ENCODE data around the gene ZNF784. TPM values are rescaled to one million over a fixed set of nuclear protein-coding genes. Genes with fewer than 3 reads are reported as not detected.

The ZNF784 gene
- total and polyA plus RNA-seq, 9 of the 15 experiments (the other 6 are each of a cell fraction or from before 2014, with no cell fraction given): 0.14 to 6.1 (median 2.1) TPM

DNA sequence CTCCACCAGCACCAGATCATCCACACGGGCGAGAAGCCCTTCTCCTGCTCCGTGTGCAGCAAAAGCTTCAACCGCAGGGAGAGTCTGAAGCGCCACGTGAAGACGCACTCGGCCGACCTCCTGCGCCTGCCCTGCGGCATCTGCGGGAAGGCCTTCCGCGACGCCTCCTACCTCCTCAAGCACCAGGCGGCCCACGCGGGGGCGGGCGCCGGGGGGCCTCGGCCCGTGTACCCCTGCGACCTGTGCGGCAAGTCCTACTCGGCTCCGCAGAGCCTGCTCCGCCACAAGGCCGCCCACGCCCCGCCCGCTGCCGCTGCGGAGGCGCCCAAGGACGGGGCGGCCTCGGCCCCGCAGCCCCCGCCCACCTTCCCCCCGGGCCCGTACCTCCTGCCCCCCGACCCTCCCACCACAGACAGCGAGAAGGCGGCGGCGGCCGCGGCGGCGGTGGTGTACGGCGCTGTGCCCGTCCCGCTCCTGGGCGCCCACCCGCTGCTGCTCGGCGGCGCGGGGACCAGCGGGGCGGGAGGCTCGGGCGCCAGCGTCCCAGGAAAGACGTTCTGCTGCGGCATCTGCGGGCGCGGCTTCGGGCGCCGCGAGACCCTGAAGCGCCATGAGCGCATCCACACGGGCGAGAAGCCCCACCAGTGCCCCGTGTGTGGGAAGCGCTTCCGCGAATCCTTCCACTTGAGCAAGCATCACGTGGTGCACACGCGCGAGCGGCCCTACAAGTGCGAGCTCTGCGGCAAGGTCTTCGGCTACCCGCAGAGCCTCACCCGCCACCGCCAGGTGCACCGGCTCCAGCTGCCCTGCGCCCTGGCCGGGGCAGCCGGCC is 9.4 kb downstream of the ZNF784 start:
- Histone ChIP-seq H3K4me1 (replicated peaks in 1 of 2; ENCODE audit: control insufficient read depth in 2 of 2, insufficient read depth in 2 of 2, low read length in 2 of 2) (peaks cover 0 to 5% of the 10 kb centered on the region in 2 experiments; a peak in 2 of 5 replicates), H3K9ac (ENCODE audit: insufficient read depth in 1 of 2, low read depth in 2 of 2, low read length in 2 of 2) (no peak overlapping the region), H3K9me3 (replicated peaks; ENCODE audit: control insufficient read depth, insufficient read depth, low read depth, low read length) (no peaks in the 10 kb centered on the region), H3K79me2 (ENCODE audit: control insufficient read depth, insufficient read depth, low read length) (peaks cover 6% of the 10 kb centered on the region; the same call in 1 of the 3 replicates), H3K4me3 (no peak overlapping the region), H3K27me3 (ENCODE audit: control insufficient read depth in 2 of 2, insufficient read depth in 2 of 2, low read length in 2 of 2) (no peaks in the 10 kb centered on the region), H3K4me2 (ENCODE audit: insufficient read depth, low read length) (no peak overlapping the region), H2AFZ (ENCODE audit: low read depth, low read length) (no peak overlapping the region), H3K36me3 (ENCODE audit: control insufficient read depth, insufficient read depth, low read length) (peaks cover 27% of the 10 kb centered on the region; the same call in 2 of the 3 replicates), H4K20me1 (replicated peaks; ENCODE audit: control insufficient read depth, insufficient read depth, low read length) (no peaks in the 10 kb centered on the region), H3K9me1 (ENCODE audit: control insufficient read depth, insufficient read depth, low read length) (no peaks in the 10 kb centered on the region), H3K27ac (ENCODE audit: extremely low read depth, low read depth, low read length) (no peak overlapping the region)
- DNase-seq (ENCODE audit: extremely low read depth in 1 of 4, low spot score in 3 of 4) (no peak), ATAC-seq (no peak), FAIRE-seq (no peak)
- ChIA-PET CTCF (ENCODE audit: low intra/inter-chr PET ratio) (no interaction called here), POLR2A (interaction anchor here (1.7 kb wide), 1 partner anchor 10 kb away, joined by 6 read pairs; no protein-coding TSS in a partner anchor)
- 95% methylated on average over 19 of the region's 98 CpGs for WGBS (ENCODE audit: insufficient coverage, low coverage, missing lambda C conversion rate)
- TF ChIP-seq, protein P1, sequence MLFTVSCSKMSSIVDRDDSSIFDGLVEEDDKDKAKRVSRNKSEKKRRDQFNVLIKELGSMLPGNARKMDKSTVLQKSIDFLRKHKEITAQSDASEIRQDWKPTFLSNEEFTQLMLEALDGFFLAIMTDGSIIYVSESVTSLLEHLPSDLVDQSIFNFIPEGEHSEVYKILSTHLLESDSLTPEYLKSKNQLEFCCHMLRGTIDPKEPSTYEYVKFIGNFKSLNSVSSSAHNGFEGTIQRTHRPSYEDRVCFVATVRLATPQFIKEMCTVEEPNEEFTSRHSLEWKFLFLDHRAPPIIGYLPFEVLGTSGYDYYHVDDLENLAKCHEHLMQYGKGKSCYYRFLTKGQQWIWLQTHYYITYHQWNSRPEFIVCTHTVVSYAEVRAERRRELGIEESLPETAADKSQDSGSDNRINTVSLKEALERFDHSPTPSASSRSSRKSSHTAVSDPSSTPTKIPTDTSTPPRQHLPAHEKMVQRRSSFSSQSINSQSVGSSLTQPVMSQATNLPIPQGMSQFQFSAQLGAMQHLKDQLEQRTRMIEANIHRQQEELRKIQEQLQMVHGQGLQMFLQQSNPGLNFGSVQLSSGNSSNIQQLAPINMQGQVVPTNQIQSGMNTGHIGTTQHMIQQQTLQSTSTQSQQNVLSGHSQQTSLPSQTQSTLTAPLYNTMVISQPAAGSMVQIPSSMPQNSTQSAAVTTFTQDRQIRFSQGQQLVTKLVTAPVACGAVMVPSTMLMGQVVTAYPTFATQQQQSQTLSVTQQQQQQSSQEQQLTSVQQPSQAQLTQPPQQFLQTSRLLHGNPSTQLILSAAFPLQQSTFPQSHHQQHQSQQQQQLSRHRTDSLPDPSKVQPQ (CRISPR knock-in tag; IDR thresholded peaks at IDR 0.05; ENCODE audit: borderline replicate concordance): no peak
- TF ChIP-seq, protein P2, sequence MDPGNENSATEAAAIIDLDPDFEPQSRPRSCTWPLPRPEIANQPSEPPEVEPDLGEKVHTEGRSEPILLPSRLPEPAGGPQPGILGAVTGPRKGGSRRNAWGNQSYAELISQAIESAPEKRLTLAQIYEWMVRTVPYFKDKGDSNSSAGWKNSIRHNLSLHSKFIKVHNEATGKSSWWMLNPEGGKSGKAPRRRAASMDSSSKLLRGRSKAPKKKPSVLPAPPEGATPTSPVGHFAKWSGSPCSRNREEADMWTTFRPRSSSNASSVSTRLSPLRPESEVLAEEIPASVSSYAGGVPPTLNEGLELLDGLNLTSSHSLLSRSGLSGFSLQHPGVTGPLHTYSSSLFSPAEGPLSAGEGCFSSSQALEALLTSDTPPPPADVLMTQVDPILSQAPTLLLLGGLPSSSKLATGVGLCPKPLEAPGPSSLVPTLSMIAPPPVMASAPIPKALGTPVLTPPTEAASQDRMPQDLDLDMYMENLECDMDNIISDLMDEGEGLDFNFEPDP (CRISPR knock-in tag; IDR thresholded peaks at IDR 0.05): no peak
- no peak for TF ChIP-seq LARP7 (IDR thresholded peaks at IDR 0.05)
- TF ChIP-seq, protein P3, sequence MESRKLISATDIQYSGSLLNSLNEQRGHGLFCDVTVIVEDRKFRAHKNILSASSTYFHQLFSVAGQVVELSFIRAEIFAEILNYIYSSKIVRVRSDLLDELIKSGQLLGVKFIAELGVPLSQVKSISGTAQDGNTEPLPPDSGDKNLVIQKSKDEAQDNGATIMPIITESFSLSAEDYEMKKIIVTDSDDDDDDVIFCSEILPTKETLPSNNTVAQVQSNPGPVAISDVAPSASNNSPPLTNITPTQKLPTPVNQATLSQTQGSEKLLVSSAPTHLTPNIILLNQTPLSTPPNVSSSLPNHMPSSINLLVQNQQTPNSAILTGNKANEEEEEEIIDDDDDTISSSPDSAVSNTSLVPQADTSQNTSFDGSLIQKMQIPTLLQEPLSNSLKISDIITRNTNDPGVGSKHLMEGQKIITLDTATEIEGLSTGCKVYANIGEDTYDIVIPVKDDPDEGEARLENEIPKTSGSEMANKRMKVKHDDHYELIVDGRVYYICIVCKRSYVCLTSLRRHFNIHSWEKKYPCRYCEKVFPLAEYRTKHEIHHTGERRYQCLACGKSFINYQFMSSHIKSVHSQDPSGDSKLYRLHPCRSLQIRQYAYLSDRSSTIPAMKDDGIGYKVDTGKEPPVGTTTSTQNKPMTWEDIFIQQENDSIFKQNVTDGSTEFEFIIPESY (CRISPR knock-in tag; IDR thresholded peaks at IDR 0.05): peak; percentile 27; the same call in 1 of the 2 replicates
- no peak for TF ChIP-seq IRF2 (CRISPR knock-in tag; IDR thresholded peaks at IDR 0.05)
- TF ChIP-seq POLR3A (IDR thresholded peaks at IDR 0.05; ENCODE audit: borderline replicate concordance, extremely low read depth, insufficient read depth, insufficient read length): no peak
- TF ChIP-seq ZNF347 (CRISPR knock-in tag; IDR thresholded peaks at IDR 0.05; ENCODE audit: low read depth): no peak
- no TSS peak for BruUV-seq (replicated peaks)
- intact Hi-C loops (cut with micrococcal nuclease) (no loop called here), in situ Hi-C loops (cut with MboI) (no loop called here)

Data from K562 (cell line).